ENCODE measurements around the gene CHST1.

Gene CHST1

DNA sequence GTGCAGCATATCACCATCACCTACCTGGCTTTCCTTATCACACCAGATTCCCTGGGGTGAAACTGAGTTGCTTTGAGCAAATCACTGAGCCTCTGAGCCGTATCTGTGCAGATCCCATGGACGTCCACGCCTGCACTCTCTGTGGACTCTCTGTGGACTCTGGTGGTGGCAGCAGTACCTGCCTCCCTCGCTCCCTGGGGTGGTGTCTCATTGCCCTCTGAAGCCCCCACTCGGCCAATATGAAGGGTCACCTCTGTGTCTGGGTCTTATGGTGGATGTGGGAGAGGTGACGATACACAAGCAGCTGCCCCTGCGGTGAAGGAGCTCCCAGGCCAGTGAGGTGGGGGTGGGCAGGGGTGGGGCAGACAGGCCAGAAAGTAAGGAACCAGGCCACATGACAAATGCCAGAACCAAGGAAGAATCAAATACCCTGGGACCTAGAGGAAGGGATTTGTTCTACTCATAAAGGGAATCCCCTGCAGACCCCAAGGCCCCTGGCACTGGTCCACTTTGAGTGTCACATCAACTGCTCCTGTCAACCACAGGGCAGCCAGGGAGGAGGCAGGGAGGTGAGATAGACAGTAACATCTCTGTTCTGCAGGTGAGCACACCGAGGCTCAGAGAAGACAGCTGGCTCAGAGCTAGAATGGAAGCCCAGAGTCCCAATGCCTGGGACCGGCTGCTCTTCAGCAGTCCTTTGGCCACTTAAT lies 9.2 kb upstream of the CHST1 start:
- no peak for DNase-seq

DNA sequence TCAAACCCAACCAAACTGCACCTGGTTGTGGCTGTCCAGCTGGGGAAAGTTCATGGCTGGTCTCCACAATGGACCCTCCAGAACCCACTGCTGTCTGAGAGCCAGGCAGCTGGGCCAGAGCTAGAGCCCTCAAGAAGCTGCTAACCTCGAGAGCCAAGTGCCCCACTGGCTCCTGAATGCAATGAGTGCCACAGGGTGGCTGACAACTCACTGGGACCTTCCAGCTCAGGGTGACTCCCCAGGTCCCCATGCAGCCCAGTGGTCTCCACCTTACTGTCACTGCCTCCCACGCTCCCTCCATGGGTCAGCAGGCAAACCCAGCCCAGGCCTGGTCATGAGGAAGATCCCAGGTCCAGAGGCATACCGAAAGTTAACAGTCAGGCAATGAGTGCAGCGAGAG lies 8.0 kb upstream of the CHST1 start:
- no peak for DNase-seq

DNA sequence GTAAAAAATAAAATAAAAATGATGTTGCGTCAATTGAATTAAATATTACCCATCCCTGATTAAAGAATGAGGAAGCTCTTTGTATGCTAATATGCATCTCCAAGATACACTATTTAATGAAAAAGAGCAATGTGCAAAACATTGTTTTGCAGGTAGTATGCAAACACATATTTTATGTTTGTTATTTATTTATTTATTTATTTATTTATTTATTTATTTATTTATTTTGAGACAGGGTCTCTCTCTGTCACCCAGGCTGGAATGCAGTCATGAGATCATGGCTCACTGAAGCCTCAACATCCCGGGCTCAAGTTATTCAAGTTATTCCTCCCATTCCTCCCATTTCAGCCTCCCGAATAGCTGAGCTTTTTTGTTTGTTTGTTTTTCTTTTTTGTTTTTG lies 7.2 kb upstream of the CHST1 start:
- DNase-seq: no peak

DNA sequence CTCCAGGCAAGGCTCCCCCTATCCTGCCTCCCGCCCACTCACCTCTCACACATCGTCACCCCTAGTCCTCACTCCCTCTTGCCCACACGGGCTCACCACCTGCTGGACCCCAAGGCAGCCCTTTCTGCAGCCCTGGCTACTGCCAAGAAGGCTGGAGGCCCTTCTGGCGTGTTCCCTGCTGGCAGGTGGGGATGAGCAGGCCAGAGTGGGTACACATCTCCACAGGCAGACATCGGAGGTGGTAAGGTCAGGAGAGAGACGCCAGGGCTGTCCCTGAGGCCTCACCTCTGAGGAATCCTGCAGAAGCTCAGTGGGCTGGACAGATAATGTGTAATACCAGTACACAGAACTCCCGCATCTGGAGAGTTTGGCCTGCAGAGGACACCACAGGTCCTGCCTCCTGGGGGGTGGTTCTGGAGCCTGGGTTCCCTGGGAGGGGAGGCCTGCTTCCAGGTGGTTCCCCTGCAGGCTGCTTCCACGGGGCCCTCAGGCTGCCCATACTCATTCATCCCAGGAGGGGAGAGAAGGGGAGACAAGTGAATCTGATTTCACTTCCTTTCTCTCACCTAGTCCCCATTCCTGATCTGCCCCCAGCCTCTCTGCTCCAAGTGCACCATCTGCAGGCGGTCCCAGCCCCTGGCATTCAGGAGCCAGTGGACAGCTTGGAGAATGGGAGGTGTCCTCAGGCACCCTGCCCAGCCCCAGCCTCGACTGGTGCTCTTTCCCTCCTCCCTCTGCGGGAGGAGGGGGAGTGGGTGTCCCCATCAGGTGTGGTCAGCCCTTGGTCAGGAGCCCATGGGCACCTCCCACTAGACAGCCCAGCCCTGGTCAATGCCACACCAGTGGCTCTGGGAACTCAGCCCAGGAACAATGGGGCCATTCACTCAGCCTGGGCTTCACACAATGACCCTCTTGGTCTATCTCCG lies 6.1 kb upstream of the CHST1 start:
- DNase-seq: no peak

DNA sequence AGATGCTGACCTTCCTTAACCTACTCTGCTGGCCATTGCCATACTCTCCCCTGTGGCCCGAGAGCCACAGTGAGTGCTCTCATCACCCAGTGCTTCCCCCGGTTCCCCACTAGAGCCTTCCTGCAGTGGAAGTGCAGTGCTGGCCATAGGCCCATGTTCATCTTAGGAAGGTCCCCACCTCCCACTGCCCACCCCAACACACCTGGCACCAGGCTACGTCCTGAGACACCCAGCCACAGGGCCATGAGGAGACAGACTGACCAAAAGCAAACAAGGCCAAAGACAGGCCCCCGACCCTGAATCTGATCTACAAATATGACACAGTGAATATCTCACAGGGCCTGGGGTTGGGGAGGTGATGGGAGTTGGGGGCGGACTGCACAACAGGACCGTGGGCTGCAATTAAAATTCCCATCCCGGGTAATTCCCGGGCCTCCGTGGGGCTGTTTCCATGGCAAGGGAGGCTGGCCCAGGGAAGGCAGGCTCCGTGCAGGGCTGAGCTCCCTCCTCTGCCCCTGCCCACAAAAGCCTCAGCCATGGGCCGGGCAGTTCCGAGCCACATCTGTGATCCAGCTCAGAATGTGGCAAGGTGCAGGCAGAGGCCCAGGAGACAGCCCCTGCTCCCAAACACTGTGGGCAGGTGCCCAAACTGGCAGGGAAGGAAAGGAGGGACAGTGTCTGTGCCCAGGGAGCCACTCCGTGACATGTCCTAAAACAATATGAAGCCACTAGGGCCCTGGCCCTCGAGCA lies 5.1 kb upstream of the CHST1 start:
- DNase-seq: no peak

DNA sequence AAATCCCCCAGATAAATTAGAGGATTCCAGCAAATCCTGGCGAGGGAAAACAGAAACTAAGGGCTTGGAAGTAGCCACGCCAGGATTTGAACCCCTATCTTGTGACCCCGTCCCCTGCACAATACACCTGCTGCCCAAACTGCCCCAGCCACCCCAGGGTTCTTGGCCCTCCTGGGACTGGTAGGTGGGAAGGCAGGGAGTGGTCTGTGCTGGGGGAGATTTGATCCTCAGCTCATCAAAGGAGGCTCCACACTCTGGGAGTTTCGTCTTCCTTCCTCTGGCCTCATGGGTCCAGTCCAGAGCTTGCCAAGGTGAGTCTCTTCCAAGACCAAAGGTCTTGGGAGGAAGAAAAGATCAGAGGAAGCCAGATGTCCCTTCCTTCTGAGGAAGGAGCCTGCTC lies 4.5 kb upstream of the CHST1 start:
- no peak for DNase-seq

DNA sequence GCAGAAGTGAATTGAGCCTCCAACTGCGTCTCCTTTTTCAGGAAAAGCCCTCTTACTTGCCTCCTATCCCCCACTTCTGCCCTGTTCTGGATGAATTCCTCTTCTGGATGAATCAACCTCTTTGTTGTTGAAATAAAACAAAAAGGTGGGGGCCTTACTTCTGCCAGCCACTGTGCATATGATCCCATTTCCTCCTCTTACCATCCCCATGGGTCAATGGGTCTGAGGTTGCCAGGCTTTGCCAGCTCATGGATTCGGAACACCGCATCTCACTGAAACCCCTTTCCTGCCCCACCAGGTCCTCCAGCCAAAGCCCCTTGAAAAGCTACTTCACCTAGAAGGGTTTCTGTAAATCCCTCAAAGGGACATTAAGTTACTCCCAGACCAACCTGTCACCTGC lies 3.7 kb upstream of the CHST1 start:
- no peak for DNase-seq

DNA sequence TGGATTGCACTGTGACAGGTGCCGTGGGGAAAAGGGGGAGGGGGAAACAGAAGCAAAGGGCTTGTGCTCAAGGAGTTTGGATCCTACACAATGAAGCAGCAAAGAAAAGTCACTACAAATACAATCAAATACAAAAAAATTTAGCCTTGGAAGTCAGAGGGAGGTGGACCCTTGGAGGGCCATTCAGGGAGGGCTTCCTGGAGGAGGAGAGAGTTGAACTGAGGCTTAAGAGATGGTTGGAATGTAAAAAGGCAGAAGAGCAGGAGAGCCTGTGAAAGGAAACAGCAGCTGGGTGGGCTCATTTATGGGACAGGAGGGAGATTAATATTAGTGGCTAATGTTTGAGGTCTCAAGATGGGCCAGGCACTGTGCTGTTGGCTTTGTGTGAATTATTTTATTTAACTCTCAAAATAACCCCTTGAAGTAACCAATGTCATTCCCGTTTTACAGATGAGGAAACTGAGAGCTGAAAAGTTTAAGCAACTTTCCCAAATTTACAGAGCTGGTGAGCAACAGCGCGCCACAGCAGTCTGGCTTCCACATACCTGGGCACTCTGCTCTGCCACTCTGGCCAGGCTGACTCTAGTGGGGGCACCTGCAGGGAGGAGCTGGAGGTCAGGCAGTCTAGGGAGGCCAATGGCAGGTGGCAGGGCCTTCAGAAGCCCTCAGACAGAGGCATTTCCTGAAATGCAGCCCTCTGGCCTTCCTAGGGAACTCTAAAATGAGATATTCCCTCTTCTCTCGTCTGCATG lies 2.7 kb upstream of the CHST1 start:
- no peak for DNase-seq

DNA sequence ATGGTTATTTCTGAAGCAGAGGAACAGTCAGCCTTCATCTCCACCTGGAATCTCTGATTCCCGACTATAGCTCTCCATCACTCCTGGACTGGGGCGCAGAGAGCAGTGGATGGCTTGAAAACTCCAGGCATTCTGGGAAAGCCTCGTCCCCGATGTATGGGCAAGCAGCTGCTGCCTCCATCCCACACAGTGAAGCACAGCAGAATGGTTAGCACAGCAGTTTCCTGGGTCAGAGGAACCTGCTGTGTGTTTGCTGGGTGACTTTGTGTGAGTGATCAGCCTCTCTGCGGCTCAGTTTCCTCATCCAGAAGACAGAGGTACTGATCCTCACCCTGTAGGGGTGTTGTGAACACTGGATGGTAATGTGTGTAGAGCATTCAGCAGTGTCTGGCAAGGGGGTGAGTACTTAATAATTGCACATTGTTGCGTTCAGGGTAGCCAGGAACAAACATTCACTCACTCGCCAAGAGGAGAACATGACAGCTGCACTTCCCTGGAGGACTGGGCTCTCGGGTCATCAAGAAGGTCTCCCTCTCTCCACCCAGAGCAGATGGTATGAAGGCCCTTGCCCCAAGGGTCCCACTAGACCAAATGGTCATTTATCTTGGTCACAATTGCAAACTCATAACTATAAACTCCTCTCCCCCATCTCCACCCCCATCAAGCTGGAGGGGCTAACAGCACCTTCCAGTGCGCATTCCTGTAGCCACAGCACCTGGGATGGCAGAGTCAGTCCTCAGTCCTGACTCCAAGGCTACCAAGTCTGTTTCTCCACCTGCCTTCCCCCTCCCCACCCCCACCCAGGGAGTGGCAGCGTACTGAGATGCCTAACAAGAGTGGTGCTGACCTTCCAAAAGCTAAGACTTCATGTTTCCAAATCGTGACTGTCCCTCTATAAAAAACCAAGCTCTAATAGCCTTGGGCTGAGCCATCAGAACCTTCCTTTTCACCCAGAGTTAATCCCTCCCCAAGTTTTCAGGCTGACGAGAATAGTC lies 1.5 kb upstream of the CHST1 start:
- no peak for DNase-seq

DNA sequence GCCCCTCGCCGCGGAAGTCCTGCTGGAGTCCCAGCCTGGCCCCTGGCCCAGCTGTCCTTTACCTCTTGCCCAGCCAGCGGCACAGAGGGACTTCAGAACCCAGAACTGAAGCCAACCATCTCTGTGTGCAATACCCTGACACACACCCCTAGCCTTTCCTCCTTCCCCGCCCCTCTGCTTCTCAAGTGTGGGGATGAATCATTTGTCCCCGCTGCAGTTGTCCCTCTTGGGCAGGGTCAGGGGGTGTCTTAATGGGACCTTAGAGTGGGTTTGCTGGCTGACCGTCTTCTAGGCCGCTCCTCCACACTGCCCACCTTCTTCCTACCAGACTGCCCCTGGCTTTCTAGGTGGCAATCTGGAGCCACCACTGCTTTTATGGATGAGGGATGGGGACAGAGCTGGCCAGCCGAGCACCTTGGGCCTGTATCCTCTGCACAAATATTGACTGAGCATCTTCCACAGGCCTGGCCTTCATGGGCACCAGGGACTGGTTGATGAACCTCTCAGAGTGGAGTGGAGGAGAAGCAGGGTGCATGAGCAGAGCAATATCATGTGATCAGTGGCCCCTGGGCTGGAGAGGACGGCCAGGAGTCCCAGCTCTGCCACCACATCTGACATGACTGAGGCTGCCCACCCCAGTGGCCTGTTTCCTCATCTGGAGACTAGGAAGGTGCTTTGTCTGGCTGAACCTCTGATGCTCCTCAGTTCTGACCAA lies 668 bp upstream of the CHST1 start:
- peak; percentile 20 for DNase-seq

DNA sequence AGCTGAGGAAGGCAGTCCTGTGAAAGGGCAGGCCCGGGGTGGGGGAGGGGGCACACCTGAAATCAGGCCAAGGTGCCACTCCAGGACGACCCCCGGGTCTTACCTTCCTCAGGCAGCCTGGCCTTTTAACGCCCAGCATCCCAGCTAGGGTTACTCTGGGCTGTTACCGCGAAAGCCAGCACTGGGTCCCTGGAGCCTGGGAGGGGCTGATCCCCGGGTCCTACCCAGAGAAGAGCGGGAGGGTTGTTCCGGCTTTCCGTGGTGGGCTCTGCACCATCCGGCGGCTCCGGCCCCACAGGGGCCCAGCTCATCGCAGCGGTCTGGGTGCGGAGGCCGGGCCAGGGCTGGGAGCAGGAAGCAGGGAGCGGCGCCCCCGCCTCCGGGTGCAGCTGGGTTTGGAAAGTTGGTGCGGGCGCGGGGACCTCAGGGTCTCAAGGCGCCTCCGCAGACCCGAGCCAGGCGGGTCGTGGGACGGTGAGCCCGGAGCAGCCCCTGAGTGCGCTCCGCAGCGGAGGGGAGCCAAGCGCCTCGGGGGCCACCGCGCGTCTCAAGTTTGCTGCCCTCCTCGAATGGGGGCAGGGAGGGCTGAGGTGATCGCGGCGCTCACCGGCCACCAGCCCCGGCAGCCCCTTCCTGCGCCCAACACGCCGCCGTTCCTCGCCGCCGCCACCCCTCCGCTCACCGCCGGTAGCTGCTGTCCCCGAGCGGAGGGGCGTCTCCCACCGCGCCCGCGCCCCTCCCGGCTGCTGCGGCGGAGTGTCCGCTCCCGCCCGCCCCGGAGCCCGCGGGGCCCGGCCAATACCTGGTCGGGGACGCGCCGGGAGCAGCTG lies 831 bp downstream of the CHST1 start:
- no peak for DNase-seq

DNA sequence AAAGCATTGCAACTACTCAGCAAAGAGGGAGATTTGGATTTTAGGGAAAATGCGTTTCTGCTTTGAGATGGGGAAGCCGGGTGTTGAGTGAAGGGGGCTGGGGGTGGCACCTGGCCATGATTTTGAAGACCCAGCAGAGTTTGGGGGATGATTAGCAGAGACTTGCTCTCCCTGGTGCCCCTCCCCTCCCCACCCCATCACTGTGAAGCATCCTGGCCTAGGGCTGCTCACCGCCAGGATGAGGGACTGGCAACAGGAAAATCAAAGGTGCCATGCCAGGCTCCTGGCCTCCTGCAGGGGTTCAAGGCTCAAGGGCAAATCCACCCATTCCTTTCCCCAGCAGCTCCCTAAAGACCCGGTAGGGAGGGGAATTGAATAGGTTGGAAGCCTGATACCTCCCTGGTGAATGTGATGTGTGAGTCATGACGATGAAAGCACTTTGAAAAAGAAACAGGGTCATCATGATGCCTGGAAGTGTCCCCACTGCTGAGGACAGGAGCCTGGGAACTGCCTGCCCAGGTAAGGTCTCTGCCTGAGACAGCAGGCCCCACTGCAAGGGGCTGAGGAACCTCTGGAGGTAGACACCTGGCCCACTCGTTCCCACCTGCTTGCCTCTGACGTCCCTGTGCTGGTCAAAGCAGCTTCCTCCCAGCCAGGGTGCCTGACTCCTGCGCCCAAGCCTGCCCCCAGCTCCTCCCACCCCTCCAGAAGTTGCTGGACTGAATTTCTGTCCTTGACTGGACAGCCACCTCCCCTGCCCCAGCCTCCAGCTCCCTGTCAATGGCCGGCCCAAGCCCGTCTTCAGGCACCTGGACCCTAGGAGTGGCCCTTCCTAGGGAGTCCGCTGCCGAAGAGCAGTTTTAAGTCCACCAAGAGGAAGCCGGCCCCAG lies 1.7 kb downstream of the CHST1 start:
- DNase-seq: peak; percentile 37

DNA sequence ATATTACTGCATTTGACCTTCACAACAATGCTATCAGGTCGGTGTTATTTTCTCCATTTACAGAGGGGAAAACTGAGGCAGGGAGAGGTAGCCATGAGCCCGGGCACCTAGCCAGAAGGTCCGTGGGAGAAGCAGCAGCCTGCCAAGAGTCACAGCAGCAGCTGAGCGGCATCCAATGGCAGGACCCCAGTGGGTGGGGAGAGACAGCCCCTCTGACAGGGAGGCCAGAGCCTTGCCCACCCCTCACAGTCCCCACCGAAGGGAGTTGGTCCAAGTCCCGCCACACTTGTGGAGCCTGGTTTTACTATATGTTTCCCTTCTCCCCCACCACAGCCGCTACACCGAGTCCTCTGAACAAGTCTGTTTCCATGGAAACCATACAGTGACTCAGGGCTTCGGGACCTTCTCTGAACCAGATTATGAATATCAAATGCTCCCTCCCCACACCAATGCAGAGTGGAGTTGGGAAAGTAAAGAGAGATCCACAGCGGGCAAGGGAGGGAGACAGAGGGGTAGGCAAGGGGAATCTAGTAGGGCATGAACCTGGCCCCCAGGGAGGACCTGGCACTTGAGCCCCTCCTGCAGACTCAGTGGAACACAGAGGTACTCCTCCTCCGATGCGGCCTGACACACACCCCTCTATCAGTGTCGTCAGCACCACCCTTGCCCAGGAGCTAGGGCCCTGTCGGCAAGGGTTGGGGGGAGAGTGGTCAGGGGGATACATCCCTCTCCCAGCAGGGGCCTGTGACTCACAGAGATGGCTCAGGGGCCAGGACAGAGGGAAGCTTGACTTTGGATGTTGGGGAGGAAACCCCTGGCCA lies 2.5 kb downstream of the CHST1 start:
- DNase-seq: peak; percentile 95

DNA sequence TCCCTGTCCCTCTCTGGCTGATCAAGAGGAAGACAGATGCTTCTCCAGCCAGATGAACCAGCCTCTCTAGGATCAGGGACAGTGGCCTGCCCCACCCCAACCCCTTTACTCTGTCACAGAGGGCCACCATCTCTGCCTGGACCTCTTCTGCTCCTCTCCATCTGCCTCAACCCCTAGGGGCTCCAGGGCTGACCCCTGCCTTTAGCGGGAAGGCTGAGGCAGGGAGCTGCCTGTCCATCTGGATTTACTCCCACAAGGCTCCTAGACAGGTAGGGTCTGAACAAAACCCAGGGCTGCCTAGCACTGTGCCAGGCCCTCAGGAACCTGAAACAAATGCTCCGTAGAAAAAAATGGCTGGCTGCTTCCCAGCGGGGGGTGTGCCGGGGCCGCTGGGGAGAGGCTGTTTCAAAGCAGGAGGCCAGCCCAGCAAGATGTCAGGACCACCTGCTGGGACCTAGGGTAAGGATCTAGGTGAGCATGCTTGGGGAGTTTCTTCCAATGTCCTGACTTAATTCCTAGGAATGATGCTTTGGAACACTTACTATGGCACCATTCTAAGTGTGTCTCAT lies 3.2 kb downstream of the CHST1 start:
- DNase-seq: peak; percentile 13

DNA sequence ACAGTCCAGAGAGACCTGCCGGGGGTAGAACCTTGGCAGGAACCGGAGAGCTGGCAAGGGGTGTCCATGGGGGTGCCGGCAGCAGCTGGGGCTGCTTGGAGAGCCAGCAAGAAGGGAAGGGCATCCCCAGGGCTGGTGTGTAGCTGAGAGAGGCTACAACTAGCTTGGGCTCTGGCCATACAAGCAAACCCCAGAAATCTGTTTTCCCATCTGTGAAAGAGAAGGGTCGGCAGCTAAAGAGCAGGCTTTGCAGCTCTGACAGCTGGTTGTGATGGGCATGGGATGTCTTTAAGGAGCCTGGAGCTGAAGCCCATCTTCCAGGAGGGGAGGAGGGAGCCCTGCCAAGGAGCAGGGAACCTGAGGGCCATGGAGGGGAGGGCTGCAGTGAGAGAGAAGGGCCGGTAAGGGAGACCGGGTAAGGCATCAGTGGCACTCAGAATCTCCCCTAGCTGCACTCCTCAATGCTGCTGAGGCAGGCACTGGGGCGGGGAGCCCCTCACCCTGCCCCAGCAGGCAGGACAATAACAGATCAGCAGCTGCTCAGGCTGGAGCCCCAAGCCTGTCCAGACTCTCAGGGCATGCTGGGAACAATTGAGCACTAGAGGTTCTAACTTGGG lies 3.9 kb downstream of the CHST1 start:
- DNase-seq: no peak

DNA sequence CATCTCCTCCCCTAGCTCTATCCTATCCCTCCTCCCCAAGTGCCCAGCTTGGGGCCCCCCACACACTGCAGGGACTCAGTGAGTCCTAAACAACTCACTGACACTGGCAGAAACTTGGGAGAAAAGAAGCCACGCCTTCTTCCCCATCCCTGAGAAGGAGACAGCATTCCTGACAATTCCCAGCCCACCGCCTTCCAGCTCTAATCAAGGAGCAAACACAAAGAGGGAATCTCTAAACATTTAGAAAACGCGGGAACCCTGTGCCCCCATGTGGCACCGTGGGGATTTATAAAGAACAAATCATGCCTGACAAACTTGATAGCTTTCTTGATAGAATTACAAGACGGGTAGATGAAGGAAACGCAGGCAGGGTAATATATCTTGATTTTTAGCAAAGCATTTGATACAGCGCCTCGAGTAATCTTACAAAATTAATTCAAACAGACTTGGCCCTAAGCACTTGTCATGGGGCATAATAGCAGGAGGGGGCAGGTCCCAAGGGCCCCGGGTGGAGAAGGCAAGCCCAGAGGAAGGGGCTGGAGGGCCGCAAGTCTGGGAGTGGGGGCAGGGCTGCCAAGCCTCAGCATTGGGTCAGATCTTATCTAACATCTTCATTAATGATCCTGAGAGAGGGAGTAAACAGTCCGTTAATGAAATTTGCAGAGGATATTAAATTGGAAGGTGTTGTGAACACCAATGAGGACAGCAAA lies 4.5 kb downstream of the CHST1 start:
- DNase-seq: no peak

Measured in fibroblast of skin of back (primary cell).